PC-3 (cell line): Measurements from ENCODE around the gene BCAS3. TPM values are rescaled to one million over a fixed set of nuclear protein-coding genes. Genes with fewer than 3 reads are reported as not detected.

ENCODE experiments used
- ATAC-seq: fragments of 200-7000 bp; cut with Tn5 transposase; 2 replicates; pipeline ENCODE4 v1.9.1; 2020; ENCODE audit warnings: mild to moderate bottlenecking, moderate library complexity
- BruUV-seq: library from RNA; stranded (reverse); fragments of 400-500 nt; replicated peaks from 2 replicates; lab custom pipeline; 2021; lab: Mats Ljungman, UMichigan
- CTCF ChIA-PET: fragments of 300-600 bp; sonication (Branson Sonifier 250); formaldehyde crosslinking; loops from one replicate; lab custom pipeline; 2022; ENCODE audit warnings: antibody characterized with exemption; lab: Charles Lee
- POLR2A ChIA-PET: fragments of 300-600 bp; sonication (Branson Sonifier 250); formaldehyde crosslinking; loops from one replicate; lab custom pipeline; 2022; ENCODE audit warnings: antibody characterized with exemption; ENCODE audit not compliant: unreplicated experiment; lab: Charles Lee
- DNase-seq: peaks from one replicate; pipeline ENCODE4 v3.0.0-alpha.2; 2015
- H2AFZ ChIP-seq: fragments of 300-600 bp; sonication (generic); 2 replicates; pipeline ENCODE4 v1.6.0; 2016; ENCODE audit warnings: antibody characterized with exemption, low read length
- H3F3A ChIP-seq: fragments of 300-600 bp; sonication (generic); one replicate; pipeline ENCODE4 v1.6.0; 2017; ENCODE audit warnings: antibody characterized with exemption, low read length, control low read depth, mild to moderate bottlenecking; ENCODE audit not compliant: unreplicated experiment
- H3K27ac ChIP-seq: fragments of 300-600 bp; sonication (generic); 2 replicates; pipeline ENCODE4 v1.5.1; 2016; ENCODE audit warnings: mild to moderate bottlenecking, low read length
- H3K27me3 ChIP-seq: fragments of 300-600 bp; sonication (generic); 2 replicates; pipeline ENCODE4 v1.6.1; 2016; ENCODE audit warnings: low read length, mixed read lengths
- H3K36me3 ChIP-seq: fragments of 300-600 bp; sonication (generic); 2 replicates; pipeline ENCODE4 v1.6.1; 2016; ENCODE audit warnings: low read depth, mixed run types, low read length, mixed read lengths
- H3K4me1 ChIP-seq: fragments of 300-600 bp; sonication (generic); 2 replicates; pipeline ENCODE4 v1.5.1; 2016; ENCODE audit warnings: low read length; ENCODE audit not compliant: insufficient read depth
- H3K4me2 ChIP-seq: fragments of 300-600 bp; sonication (generic); 2 replicates; pipeline ENCODE4 v1.6.0; 2016; ENCODE audit warnings: low read length
- H3K4me3 ChIP-seq: fragments of 300-600 bp; sonication (generic); 2 replicates; pipeline ENCODE4 v1.5.1; 2016; ENCODE audit warnings: mild to moderate bottlenecking, low read length, mixed read lengths
- H3K79me2 ChIP-seq: fragments of 300-600 bp; sonication (generic); 2 replicates; pipeline ENCODE4 v1.6.1; 2017; ENCODE audit warnings: low read length, mixed read lengths
- H3K9ac ChIP-seq: fragments of 300-600 bp; sonication (generic); 2 replicates; pipeline ENCODE4 v1.6.0; 2016; ENCODE audit warnings: mild to moderate bottlenecking, low read length
- H3K9me2 ChIP-seq: fragments of 300-600 bp; sonication (generic); replicated peaks from 2 replicates; pipeline ENCODE4 v1.6.1; 2016; ENCODE audit warnings: mixed run types, low read length, mixed read lengths
- H3K9me3 ChIP-seq: fragments of 300-600 bp; sonication (generic); 2 replicates; pipeline ENCODE4 v1.6.1; 2016; ENCODE audit warnings: low read length, mixed read lengths
- H4K20me1 ChIP-seq: fragments of 300-600 bp; sonication (generic); 2 replicates; pipeline ENCODE4 v1.6.1; 2016; ENCODE audit warnings: low read length, mixed read lengths
- CTCF ChIP-seq: fragments of 300-600 bp; sonication (generic); conservative IDR thresholded peaks from 2 replicates; pipeline ENCODE4 v1.5.1; 2017; ENCODE audit warnings: antibody characterized with exemption, low read depth, mild to moderate bottlenecking, low read length
- EZH2 ChIP-seq: fragments of 300-600 bp; sonication (generic); IDR thresholded peaks from one replicate; pipeline ENCODE4 v1.6.1; 2017; ENCODE audit warnings: antibody characterized with exemption, mild to moderate bottlenecking, low read length; ENCODE audit not compliant: unreplicated experiment
- EZH2phosphoT487 ChIP-seq: fragments of 300-600 bp; sonication (generic); IDR thresholded peaks from 2 replicates; pipeline ENCODE4 v1.6.1; 2018; ENCODE audit warnings: mild to moderate bottlenecking, antibody characterized with exemption, low read length, borderline replicate concordance
- intact Hi-C: fragments of 100-400 bp; cut with micrococcal nuclease; formaldehyde crosslinking; loops from 2 replicates; pipeline ENCODE4 v1.9.0; 2023
- total RNA-seq: library from RNA; depleted of rRNA; stranded (reverse); fragments of >200 nt; gene quantifications from 2 replicates; pipeline ENCODE4 v1.2.3, GENCODE V29; 2014

BCAS3 gene
- total RNA-seq, 1 experiment from 2014 or later = 25.9 TPM

- H3K27ac ChIP-seq = no peak overlapping the region
- peak overlapping the region; percentile 5; the same call in 1 of the 2 replicates for H3K4me2 ChIP-seq
- H3K9me3 ChIP-seq = no peaks in the 10 kb centered on the region
- no peaks in the 10 kb centered on the region for H3K27me3 ChIP-seq
- no peak overlapping the region for H2AFZ ChIP-seq
- no peaks in the 10 kb centered on the region for H3F3A ChIP-seq
- BruUV-seq = no TSS peak
- CTCF ChIA-PET = no interaction called here
- TF ChIP-seq CTCF (no peak), EZH2phosphoT487 (no peak), EZH2 (no peak)
- no peaks in the 10 kb centered on the region for H3K79me2 ChIP-seq
- H3K4me1 ChIP-seq = peaks cover 4% of the 10 kb centered on the region; the same call in 1 of the 2 replicates
- ATAC-seq (no peak), DNase-seq (no peak)
- no peak overlapping the region for H3K9ac ChIP-seq
- intact Hi-C loops = no loop called here
- POLR2A ChIA-PET = interaction anchor here (0.6 kb wide), 1 partner anchor 328 kb away, joined by 4 read pairs; no protein-coding TSS in a partner anchor
- no peaks in the 10 kb centered on the region for H3K36me3 ChIP-seq
- no peaks in the 10 kb centered on the region for H3K9me2 ChIP-seq
- no peaks in the 10 kb centered on the region for H4K20me1 ChIP-seq
- H3K4me3 ChIP-seq = no peak overlapping the region
Observed at GRCh38 chr17:61208301-61209105, 530.9 kb downstream of the BCAS3 start.

- no TSS peak for BruUV-seq
Observed at GRCh38 chr17:61209106-61209439, 531.4 kb downstream of the BCAS3 start.

More at GRCh38 chr17:61209106-61209439, 531.4 kb downstream of the BCAS3 start:
- Histone ChIP-seq H3K9me2 (no peaks in the 10 kb centered on the region), H3K27me3 (no peaks in the 10 kb centered on the region), H2AFZ (no peak overlapping the region), H3K36me3 (no peaks in the 10 kb centered on the region), H3F3A (no peaks in the 10 kb centered on the region), H3K4me1 (peaks cover 4% of the 10 kb centered on the region; the same call in 1 of the 2 replicates), H3K27ac (no peak overlapping the region), H3K9ac (no peak overlapping the region), H3K4me2 (no peak overlapping the region), H3K9me3 (no peaks in the 10 kb centered on the region), H3K4me3 (no peak overlapping the region), H4K20me1 (no peaks in the 10 kb centered on the region), H3K79me2 (no peaks in the 10 kb centered on the region)
- ChIA-PET CTCF (no interaction called here), POLR2A (interaction anchor here (0.6 kb wide), 1 partner anchor 329 kb away, joined by 4 read pairs; no protein-coding TSS in a partner anchor)
- no peak for TF ChIP-seq CTCF
- TF ChIP-seq EZH2phosphoT487 = no peak
- TF ChIP-seq EZH2 = no peak
- DNase-seq (no peak), ATAC-seq (no peak)
- intact Hi-C loops = no loop called here
